ENCODE data around the gene SLC5A3. TPM values are rescaled to one million over a fixed set of nuclear protein-coding genes. Genes with fewer than 3 reads are reported as not detected.
A peak's percentile ranks its signal among the peaks of the same experiment; 100 is the strongest.

SLC5A3 gene
- total RNA-seq, 1 donor from 2014 or later: 7.6 TPM

GRCh38 chr21:34085129-34085528, 11.8 kb downstream of the SLC5A3 start:
- H3K9me3 Mint-ChIP-seq (ENCODE audit: unreplicated experiment): no peaks in the 10 kb centered on the region
- H3K4me3 Mint-ChIP-seq (ENCODE audit: unreplicated experiment): no peak overlapping the region
- no peaks in the 10 kb centered on the region for H3K27me3 Mint-ChIP-seq (ENCODE audit: unreplicated experiment)
- H3K36me3 Mint-ChIP-seq (ENCODE audit: low read depth, unreplicated experiment): no peaks in the 10 kb centered on the region
- TF ChIP-seq CTCF (IDR thresholded peaks at IDR 0.05; ENCODE audit: unreplicated experiment): no peak
- no peak overlapping the region for H3K27ac Mint-ChIP-seq (ENCODE audit: unreplicated experiment)
- no peak for DNase-seq (ENCODE audit: low spot score)
- H3K4me1 Mint-ChIP-seq (ENCODE audit: unreplicated experiment): peaks cover 3% of the 10 kb centered on the region

DNA sequence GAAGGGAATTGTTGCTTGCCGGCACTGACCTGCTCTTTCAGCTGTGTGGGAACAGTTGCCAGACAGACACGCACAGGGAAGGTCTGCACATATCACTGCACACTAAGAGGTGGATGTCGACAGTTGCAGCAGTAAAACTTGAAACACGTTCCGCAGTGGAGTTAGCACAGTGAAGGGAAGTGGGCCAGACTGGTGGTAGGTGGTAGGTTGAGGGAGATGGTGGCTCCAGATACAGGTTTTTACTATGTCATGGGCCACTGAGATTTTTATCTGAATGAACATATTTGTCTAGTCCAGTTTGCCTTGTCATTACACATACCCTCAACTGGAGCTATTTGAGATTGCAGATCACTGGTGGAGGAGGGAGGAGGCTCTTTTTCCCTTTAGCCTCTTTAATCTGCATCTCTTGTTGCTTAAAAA, 13.5 kb downstream of the SLC5A3 start:
- TF ChIP-seq CTCF (IDR thresholded peaks at IDR 0.05; ENCODE audit: unreplicated experiment): no peak
- Mint-ChIP-seq H3K4me3 (ENCODE audit: unreplicated experiment) (no peak overlapping the region), H3K36me3 (ENCODE audit: low read depth, unreplicated experiment) (no peaks in the 10 kb centered on the region), H3K4me1 (ENCODE audit: unreplicated experiment) (peaks cover 6% of the 10 kb centered on the region), H3K27me3 (ENCODE audit: unreplicated experiment) (no peaks in the 10 kb centered on the region), H3K9me3 (ENCODE audit: unreplicated experiment) (no peaks in the 10 kb centered on the region), H3K27ac (ENCODE audit: unreplicated experiment) (no peak overlapping the region)
- no peak for DNase-seq (ENCODE audit: low spot score)

DNA sequence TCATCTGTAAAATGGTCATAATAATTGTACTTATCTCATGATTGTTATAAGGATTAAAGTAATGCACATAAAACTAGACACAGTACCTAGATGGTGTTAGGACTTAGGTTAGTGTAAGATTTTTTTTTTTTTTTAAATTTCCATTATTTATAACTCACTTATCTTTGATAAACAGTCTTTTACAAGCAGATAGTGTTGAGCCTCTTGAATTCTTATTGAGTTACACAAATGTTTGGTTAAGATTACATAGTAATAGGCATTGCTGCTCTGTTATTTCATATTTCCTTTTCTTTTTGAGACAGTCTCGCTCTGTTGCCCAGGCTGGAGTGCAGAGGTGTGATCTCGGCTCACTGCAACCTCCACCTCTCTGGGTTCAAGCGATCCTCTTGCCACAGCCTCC, 15.4 kb downstream of the SLC5A3 start:
- TF ChIP-seq CTCF (IDR thresholded peaks at IDR 0.05; ENCODE audit: unreplicated experiment): no peak
- peaks cover 10% of the 10 kb centered on the region for H3K4me1 Mint-ChIP-seq (ENCODE audit: unreplicated experiment)
- H3K27ac Mint-ChIP-seq (ENCODE audit: unreplicated experiment): no peak overlapping the region
- no peaks in the 10 kb centered on the region for H3K9me3 Mint-ChIP-seq (ENCODE audit: unreplicated experiment)
- no peak overlapping the region for H3K4me3 Mint-ChIP-seq (ENCODE audit: unreplicated experiment)
- H3K27me3 Mint-ChIP-seq (ENCODE audit: unreplicated experiment): no peaks in the 10 kb centered on the region
- H3K36me3 Mint-ChIP-seq (ENCODE audit: low read depth, unreplicated experiment): no peaks in the 10 kb centered on the region
- DNase-seq (ENCODE audit: low spot score): no peak

DNA sequence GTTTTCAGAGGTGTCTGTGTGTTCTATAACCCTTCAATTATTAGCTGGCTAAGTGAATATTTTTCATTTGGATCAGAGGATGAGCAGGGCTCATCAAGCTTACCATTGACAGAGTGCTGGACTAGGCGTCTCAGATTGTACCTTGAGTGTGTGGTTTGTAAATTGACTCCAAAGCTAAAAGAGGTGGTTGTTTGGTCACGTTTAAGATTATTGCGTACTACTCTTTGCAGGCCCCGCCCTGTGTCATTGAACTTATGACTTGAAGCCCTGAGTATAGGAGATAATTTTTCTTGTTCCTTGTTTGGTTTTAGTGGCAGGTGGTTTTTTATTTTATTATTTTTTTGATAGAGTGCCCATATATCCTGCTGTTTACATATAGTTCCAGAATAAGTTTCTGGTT, 17.7 kb downstream of the SLC5A3 start:
- no peak for DNase-seq (ENCODE audit: low spot score)
- no peak for TF ChIP-seq CTCF (IDR thresholded peaks at IDR 0.05; ENCODE audit: unreplicated experiment)
- H3K36me3 Mint-ChIP-seq (ENCODE audit: low read depth, unreplicated experiment): peaks cover 5% of the 10 kb centered on the region
- H3K9me3 Mint-ChIP-seq (ENCODE audit: unreplicated experiment): no peaks in the 10 kb centered on the region
- no peak overlapping the region for H3K4me3 Mint-ChIP-seq (ENCODE audit: unreplicated experiment)
- no peak overlapping the region for H3K27ac Mint-ChIP-seq (ENCODE audit: unreplicated experiment)
- peaks cover 13% of the 10 kb centered on the region for H3K4me1 Mint-ChIP-seq (ENCODE audit: unreplicated experiment)
- no peaks in the 10 kb centered on the region for H3K27me3 Mint-ChIP-seq (ENCODE audit: unreplicated experiment)

DNA sequence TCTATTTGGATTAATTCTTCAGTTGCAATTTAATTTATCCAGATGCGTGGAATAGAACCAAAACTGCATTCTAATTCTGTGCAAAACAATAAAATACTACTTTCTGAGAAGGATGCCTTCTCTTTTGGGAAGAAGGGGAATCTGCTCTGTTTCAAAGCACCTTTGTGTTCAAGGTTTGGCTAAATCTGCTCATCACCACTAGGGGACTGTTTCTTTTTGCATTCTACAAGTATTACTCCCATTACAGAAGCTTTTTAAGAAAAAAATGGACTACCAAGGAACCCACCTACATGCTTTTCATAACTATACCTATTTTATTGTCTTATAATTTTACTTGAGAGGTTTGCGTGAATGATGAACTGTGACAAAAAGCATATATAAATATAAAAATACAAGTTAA, 18.2 kb downstream of the SLC5A3 start:
- Mint-ChIP-seq H3K36me3 (ENCODE audit: low read depth, unreplicated experiment) (peaks cover 6% of the 10 kb centered on the region), H3K27me3 (ENCODE audit: unreplicated experiment) (no peaks in the 10 kb centered on the region), H3K27ac (ENCODE audit: unreplicated experiment) (no peak overlapping the region), H3K4me1 (ENCODE audit: unreplicated experiment) (peaks cover 13% of the 10 kb centered on the region), H3K9me3 (ENCODE audit: unreplicated experiment) (no peaks in the 10 kb centered on the region), H3K4me3 (ENCODE audit: unreplicated experiment) (no peak overlapping the region)
- TF ChIP-seq CTCF (IDR thresholded peaks at IDR 0.05; ENCODE audit: unreplicated experiment): peak; percentile 50
- DNase-seq (ENCODE audit: low spot score): no peak
